CMK (cell line): ENCODE results near the gene ENOX2.

ENCODE experiments used
- DNase-seq: peaks from one replicate; pipeline ENCODE4 v3.0.0-alpha.2; 2010; ENCODE audit warnings: low read depth

The ENOX2 gene

GRCh38 chrX:130879869-130880268, 23.1 kb downstream of the ENOX2 start:
- no peak for DNase-seq

GRCh38 chrX:130878350-130879341, 24.4 kb downstream of the ENOX2 start:
- DNase-seq, result no peak

GRCh38 chrX:130877892-130878341, 25.1 kb downstream of the ENOX2 start:
- no peak for DNase-seq

- no peak for DNase-seq
Observed at GRCh38 chrX:130876226-130876625, 26.8 kb downstream of the ENOX2 start.

- no peak for DNase-seq
Observed at GRCh38 chrX:130874751-130875150, 28.3 kb downstream of the ENOX2 start.

GRCh38 chrX:130869239-130869638, 33.8 kb downstream of the ENOX2 start:
- DNase-seq, result no peak

GRCh38 chrX:130861462-130861861, 41.5 kb downstream of the ENOX2 start:
- no peak for DNase-seq

- no peak for DNase-seq
Observed at GRCh38 chrX:130857207-130857606, 45.8 kb downstream of the ENOX2 start.

GRCh38 chrX:130851569-130851968, 51.4 kb downstream of the ENOX2 start:
- DNase-seq, result no peak

- DNase-seq, result no peak
Observed at GRCh38 chrX:130848763-130849162, 54.2 kb downstream of the ENOX2 start.

- DNase-seq, result no peak
Observed at GRCh38 chrX:130846746-130847145, 56.3 kb downstream of the ENOX2 start.

- DNase-seq, result no peak
Observed at GRCh38 chrX:130841776-130842175, 61.2 kb downstream of the ENOX2 start.

- no peak for DNase-seq
Observed at GRCh38 chrX:130840345-130840744, 62.7 kb downstream of the ENOX2 start.

GRCh38 chrX:130836447-130836846, 66.6 kb downstream of the ENOX2 start:
- DNase-seq, result no peak

GRCh38 chrX:130834830-130835229, 68.2 kb downstream of the ENOX2 start:
- DNase-seq, result no peak

GRCh38 chrX:130834149-130834548, 68.9 kb downstream of the ENOX2 start:
- no peak for DNase-seq

GRCh38 chrX:130831347-130831722, 71.7 kb downstream of the ENOX2 start:
- no peak for DNase-seq

- no peak for DNase-seq
Observed at GRCh38 chrX:130830599-130831346, 72.2 kb downstream of the ENOX2 start.

GRCh38 chrX:130829526-130830515, 73.2 kb downstream of the ENOX2 start:
- no peak for DNase-seq

- DNase-seq, result no peak
Observed at GRCh38 chrX:130828641-130829040, 74.4 kb downstream of the ENOX2 start.

- DNase-seq, result no peak
Observed at GRCh38 chrX:130827648-130828047, 75.4 kb downstream of the ENOX2 start.

- no peak for DNase-seq
Observed at GRCh38 chrX:130826249-130826648, 76.8 kb downstream of the ENOX2 start.
